ENCODE results near the gene PRKCQ.

The PRKCQ gene

DNA sequence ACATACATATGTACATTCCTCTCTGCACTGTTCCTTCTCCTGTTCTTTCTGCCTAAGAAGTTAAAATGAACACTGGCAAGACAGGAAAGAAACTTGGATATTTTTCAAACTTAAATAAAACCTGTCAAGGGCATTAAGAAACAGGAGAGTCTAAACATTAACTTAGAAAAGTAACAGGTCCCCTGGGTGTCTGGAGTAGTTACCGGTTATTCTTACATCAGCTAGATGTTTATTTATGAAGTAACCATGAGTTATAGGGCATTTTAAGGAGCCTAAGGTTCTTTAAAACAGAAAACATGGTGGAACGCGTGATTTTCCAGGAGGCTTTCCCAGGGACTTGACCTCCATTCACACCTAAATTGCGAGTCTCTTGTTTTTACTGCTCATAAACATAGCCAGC, 148.2 kb downstream of the PRKCQ start:
- no peak for DNase-seq

GRCh38 chr10:6431186-6431585, 148.9 kb downstream of the PRKCQ start:
- no peak for DNase-seq

DNA sequence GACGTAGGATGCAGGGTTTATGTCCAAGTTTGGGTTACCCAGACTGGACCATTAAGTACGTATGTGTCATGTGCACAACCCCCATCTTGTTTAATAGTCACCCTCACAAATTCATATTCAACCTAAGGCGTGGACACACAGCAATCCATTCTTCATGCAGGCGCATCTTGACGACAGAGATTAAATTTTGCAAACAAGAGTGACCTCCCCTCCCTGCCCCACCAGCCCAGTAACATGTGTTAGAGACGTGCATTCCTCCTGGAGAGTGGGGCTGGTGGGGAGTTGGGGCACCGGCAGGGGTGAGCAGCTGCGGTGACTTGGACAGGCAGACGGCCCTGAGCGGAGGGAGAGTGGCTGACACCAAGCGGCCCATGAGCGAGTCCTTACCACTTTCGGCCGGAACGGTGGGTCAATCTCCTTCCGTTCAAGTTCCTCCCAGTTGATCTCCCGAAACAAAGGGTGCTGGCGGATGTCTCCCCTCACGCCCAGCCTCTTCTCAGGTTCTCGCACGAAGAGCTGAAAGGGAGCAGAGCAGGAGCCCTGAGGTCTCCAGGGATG, 149.6 kb downstream of the PRKCQ start:
- no peak for DNase-seq

- DNase-seq = no peak
Measured at GRCh38 chr10:6427357-6427959, 152.6 kb downstream of the PRKCQ start.

- DNase-seq = no peak
Measured at GRCh38 chr10:6426317-6426716, 153.8 kb downstream of the PRKCQ start.

GRCh38 chr10:6423413-6424170, 156.5 kb downstream of the PRKCQ start:
- DNase-seq = no peak

DNA sequence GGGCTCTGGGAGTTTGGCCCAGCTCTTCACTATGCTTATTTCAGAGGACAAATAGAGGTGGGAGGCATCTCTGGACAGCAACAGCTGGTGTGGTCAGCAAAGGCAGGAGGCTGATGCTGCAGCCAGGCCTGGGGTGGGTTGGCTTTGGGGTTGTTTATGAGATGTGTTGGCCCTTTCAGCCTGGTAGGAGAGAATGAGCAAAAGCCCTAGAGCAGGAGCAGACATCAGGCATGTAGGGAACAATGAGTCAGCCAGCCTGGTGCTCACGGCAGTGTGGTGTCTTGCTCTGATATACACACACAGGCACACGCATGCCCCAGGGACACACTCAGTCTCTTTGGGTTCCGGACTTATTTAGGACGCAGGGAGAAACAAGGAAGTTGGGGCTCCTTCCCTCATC, 157.1 kb downstream of the PRKCQ start:
- DNase-seq = no peak

DNA sequence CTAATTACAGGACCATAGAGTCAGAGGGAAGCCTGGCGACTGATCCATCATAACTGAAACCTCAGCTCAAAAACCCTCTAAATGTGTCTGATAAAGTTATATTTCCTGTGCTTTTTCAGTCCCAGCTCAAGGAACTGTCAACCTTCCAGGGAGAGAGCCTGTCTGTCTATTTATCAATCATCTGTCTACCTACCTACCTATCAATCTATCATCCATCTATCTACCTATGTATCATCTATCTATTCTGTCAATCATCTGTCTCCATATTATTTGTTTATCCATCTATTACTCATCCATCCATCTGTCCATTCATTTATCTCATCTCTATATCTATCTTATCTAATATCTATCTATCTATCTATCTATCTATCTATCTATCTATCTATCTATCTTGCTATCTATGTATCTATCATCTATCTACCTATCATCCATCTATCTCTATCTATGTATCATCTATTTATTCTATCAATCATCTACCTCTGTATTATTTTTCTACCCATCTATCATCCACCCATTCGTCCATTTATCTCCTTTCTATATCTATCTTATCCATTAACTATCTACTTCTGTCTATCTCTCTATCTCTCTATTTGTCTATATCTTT, 161.4 kb downstream of the PRKCQ start:
- no peak for DNase-seq

DNA sequence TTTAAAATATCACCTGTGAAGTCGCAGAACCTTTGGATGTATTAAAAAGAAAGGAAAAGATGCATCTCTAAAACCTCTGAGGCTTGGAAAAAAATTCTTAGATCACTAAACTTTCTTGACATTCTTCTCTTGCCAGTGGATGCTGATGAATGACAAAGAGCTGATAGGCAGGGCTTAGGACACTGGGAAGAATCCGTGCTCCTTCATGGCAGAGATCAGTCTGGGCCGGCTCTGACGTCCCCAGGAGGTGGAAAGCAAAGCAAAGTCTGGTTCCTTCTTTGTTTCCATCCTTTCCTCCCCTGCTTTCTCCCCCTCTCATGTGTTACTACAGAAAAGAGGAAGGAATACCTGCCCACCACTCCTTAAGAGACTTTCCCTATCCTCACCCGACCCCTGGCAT, 161.9 kb downstream of the PRKCQ start:
- DNase-seq = no peak

- DNase-seq = no peak
Measured at GRCh38 chr10:6416892-6417512, 163.1 kb downstream of the PRKCQ start.

GRCh38 chr10:6411436-6411835, 168.6 kb downstream of the PRKCQ start:
- no peak for DNase-seq

DNA sequence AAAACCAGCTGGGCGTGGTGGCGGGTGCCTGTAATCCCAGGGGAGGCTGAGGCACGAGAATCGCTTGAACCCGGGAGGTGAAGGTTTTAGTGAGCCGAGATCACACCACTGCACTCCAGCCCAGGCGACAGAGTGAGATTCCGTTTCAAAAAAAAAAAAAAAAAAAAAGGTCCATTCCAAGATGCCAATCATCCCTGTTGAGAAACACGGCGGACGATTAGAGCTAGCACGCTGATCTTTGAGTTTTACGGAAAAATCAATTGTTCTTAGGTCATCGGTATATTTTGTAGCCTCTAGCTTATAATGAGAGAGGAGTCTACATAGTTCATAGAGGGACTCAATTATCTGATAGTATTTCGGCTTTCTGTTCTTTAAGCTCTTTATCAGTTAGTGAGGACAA, 169.2 kb downstream of the PRKCQ start:
- no peak for DNase-seq

- no peak for DNase-seq
Measured at GRCh38 chr10:6409971-6410643, 170.0 kb downstream of the PRKCQ start.

- DNase-seq = no peak
Measured at GRCh38 chr10:6408799-6409198, 171.3 kb downstream of the PRKCQ start.

DNA sequence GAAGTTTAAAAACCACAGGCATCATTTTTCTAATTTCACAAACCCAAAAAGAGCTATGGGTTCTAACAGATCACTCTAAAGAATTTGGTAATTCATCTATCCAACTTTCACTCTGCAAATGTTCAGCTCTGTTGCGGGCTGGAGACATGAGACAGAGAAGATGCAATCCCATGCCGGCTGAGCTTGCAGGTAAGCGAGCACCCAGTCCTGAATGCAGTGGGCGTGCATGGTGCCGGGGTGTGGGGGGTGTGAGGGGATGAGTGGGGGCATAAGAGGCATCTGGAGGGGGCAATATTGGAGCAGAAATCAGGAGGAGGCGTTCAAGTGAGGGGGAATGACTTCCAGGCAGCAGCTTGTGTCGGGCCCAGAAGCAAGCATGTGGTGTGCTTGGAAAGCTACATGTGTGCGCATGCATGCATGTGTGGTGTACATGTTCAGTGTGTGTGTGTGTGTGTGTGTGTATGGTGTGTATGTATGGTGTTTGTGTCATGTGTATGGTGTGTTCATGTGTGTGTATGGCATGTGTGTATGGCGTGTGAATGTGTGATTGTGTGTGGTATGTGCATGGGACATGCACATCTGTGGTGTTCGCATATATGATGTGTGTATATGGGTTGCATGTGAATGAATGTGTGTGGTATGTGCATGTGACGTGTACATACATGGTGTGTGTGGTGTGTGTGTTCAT, 172.9 kb downstream of the PRKCQ start:
- DNase-seq = no peak

- no peak for DNase-seq
Measured at GRCh38 chr10:6406220-6407033, 173.6 kb downstream of the PRKCQ start.

DNA sequence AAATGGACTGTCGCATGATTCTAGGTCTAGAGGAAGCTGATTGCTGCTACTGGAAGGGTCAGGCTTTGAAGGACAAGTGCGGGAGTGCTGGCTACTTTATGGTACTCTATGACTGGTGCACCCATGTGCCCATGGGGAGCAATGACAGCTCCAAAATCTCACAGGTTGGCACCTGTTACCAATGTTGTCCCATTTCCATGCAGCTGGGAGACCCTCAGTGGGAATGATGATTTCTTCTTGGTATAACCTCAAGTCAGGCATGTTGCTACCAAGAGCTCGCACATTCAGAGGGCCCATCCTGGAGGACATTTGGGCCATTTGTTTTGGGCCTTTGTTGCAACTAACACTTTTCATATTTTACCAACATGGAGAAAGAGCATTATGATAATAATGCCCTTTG, 174.4 kb downstream of the PRKCQ start:
- no peak for DNase-seq

GRCh38 chr10:6404127-6405072, 175.7 kb downstream of the PRKCQ start:
- no peak for DNase-seq

- no peak for DNase-seq
Measured at GRCh38 chr10:6402960-6403359, 177.1 kb downstream of the PRKCQ start.

GRCh38 chr10:6402349-6402709, 177.7 kb downstream of the PRKCQ start:
- no peak for DNase-seq
